ENCODE data around the gene PTPRE.

DNA sequence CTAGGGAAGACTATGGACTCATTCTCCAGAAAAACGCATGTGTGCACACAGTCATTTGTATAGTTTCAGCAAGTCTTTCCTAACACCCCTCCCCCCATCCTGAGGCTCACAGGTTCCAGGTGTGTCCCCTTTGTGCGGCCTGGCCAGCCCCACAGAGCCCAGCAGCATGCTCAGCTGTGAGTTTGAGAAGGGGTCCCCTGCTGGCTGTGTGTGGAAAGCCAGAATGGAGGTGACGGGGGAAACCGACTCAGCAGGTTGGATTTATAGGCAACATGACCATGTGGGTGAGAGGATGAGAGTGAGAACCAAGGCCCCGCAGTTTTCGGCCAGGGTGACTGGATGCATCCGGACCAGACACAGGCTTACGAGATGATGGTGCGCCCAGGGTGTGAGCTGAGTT is 9.9 kb downstream of the PTPRE start:
- TF ChIP-seq, protein P1, sequence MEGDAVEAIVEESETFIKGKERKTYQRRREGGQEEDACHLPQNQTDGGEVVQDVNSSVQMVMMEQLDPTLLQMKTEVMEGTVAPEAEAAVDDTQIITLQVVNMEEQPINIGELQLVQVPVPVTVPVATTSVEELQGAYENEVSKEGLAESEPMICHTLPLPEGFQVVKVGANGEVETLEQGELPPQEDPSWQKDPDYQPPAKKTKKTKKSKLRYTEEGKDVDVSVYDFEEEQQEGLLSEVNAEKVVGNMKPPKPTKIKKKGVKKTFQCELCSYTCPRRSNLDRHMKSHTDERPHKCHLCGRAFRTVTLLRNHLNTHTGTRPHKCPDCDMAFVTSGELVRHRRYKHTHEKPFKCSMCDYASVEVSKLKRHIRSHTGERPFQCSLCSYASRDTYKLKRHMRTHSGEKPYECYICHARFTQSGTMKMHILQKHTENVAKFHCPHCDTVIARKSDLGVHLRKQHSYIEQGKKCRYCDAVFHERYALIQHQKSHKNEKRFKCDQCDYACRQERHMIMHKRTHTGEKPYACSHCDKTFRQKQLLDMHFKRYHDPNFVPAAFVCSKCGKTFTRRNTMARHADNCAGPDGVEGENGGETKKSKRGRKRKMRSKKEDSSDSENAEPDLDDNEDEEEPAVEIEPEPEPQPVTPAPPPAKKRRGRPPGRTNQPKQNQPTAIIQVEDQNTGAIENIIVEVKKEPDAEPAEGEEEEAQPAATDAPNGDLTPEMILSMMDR (IDR thresholded peaks at IDR 0.05): no peak
- no peak for TF ChIP-seq POLR2A (IDR thresholded peaks at IDR 0.05)

Measured in upper lobe of left lung (tissue), 4 donors.